Measurements from ENCODE around the gene PUDP.
"Not testable (repeated sequence)": the region's sequence is repeated elsewhere in the genome, so short reads cannot be mapped to it uniquely, and the experiment has no call there.

Gene PUDP

DNA sequence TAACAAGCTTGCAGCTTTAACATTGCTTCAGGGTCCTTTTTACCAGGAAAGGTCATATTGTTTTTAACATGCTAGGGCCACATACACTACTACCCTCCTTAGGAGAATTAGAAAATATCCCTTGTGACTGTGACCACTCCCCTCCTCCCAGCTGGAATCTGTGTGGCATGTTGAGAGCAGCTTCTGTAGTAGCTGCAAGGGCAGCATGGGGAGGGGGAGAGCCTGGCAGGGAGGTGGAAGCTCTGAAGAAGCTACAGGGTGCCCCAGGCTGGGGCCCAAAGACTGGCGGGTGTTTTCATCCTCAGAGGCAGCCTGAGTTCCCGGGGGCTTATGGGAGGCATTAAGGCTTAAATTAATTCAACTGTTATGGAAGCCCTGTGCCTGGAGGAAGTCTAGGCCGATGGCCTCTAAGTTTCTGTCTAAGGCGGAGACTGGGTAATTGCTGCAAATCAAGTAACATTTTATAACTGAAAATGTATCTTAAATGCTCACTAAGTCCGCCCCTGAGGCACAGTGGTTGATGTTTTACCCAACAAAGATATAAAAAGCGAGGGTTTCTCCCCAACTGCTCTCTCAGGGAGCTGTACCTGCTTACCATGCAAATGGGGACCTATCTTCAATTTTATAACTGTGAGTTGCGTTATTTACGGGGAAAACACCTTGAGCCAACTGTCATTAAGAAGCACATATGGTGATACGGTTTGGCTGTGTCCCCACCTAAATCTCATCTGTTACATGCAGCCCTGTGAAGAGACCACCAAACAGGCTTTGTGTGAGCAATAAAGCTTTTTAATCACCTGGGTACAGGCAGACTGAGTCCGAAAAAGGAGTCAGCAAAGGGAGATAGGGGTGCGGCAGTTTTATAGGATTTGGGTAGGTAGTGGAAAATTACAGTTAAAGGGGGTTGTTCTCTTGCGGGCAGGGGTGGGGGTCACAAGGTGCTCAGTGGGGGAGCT lies 37.8 kb downstream of the PUDP start:
- DNase-seq (ENCODE audit: low read depth in 2 of 2), result no peak

DNA sequence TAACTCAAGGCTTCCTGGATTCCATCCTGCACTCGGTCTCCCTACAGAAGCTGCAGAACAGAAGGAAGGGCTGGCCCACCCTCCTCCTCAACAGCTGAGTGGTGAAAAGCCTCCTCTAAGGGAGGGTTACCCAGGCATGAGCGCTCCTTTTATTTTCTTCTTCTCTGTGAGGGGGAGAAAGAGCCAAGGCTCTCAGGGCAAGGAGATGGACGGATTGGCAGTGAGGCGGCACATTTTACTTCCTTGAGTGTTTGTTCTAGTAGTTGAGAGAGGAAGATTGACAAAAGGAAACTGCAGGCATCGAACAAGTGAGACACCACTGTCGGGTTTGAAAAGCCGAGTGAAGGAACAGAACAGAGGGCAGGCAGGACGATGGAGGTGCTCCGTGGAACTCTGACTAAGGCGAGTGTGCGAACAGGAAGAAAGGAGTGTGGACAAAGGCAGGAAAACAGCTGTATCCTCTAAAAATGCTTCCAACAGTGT lies 38.9 kb downstream of the PUDP start:
- DNase-seq (ENCODE audit: low read depth in 2 of 2), result no peak

DNA sequence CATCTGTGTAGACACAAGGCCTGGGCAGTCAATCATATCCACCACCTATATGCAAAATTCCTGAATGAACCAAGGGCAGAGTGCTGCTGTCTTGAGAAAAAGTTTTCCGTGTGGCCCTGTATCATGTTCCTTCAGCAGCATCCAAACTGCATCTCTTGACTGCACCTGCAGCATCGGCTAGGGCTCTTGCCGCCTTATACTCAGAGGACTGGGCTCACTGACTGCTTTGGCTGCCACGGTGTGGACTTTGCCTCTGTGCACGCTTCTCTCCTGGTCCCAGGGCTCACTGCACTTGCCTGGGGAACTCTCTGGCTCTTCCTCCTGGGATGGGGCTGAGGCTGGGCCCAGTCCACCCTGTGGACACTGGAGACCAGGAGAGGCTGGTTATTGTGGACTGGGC lies 39.9 kb downstream of the PUDP start:
- DNase-seq (ENCODE audit: low read depth in 2 of 2), result no peak

DNA sequence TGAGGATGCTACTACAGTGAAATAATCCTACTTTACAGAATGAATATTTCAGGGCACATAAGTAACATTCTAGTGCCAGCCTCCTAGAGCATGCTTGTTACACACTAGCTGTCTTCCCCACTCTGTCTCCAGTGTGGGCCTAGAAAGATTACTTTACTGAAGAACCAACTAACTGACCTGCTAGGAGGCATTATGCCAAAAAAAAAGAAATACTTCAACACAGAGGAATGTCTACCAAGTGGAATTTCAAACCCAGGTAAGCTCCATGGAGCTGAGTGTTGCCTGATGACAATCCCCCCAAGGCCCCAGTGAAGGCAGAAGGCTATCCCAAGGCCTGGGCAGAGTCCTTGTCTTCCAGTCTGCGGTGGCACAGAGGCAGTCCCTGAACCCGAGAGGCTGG lies 41.3 kb downstream of the PUDP start:
- no peak for DNase-seq (ENCODE audit: low read depth in 2 of 2)

DNA sequence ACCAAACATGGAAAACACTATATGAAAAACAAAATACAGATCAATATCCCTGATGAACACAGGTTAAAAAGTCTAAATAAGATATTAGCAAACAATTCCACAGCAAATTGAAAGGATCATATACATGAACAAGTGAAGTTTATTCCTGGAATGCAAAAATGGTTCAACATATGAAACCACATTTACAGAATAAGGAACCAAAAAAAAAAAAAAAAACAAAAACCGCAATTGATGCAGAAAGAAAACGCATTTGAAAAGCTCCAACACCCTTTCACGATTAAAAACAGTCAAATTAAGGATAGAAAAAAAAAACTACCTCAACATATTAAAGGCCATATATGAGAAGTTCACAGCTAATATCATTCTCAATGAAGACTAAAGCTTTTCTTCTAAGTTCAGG lies 45.8 kb downstream of the PUDP start:
- no peak for DNase-seq (ENCODE audit: low read depth in 2 of 2)

DNA sequence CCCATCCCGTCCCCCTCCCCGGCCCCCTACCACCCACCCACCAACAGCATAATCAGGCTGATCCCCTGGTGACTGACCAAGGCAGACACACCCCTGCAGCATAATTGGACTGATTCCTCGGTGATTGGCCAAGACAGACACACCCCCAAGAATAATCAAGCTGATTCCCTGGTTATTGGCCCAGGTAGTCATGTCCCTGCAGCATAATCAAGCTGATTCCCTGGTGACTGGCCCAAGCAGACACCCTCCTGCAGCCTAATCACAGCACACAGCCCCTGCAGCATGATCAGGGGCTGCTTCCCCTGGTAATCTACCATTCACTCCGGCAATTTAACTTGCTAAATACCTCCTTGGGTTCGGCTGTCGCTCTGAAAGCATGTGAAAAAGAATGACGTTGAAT lies 47.9 kb downstream of the PUDP start:
- no peak for DNase-seq (ENCODE audit: low read depth in 2 of 2)

DNA sequence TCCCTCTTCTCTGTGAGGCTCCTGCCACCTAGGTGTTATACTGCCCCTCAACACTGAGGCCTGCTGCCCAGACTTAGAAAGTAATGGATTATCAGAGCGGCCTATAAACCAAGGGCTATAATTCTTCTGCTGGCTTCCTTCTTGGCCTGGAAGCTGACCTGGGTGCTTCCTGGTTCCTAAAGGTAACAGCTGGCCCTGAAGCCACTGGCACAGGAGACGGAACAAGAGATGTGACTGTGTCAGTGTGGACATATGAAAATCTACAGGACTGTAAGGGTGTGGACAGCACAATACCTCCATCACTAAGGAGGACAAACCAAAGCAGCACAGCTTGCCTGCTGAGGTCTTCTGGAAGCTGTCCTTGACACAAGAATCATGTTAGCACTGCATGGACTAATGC lies 52.3 kb downstream of the PUDP start:
- not testable (repeated sequence) for DNase-seq (ENCODE audit: low read depth in 2 of 2)

DNA sequence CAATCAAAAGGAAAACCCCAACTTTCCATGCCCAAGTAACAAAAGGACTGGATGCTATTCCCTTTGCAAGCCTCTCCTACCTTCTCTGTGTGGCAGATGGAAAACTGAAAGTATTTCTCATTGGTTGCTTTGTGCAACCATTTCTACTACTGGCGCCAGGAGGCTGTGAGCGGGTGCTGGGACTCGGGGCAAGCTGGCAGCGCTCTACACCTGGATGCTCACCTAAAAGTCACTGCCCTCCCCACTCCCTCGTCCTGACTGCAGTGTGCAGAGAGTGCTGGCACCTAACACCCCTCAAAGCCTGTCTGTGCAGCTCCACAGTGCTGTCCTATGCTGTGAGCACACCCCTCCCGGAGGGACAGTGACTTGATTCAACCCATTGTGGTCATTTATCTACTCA lies 54.6 kb downstream of the PUDP start:
- DNase-seq (ENCODE audit: low read depth in 2 of 2), result no peak

DNA sequence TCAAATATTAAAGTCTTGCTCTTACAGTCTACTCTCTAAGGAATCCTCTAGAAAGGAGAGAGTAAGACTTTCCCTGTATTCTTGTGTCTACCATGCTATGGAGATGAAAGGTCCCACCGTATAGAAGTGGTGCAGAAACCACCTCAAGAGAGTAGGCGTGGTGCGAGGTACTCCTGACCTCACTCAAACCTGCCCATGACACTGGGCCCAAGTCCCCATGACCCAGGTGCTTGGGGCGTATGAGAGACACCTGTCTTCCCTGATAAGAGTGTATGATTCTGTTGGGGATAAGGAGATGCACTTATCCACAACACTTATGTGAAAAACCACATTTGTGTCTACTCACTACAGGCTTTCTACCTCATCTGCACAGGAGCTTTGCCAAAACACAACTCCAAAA lies 55.4 kb downstream of the PUDP start:
- DNase-seq (ENCODE audit: low read depth in 2 of 2), result no peak

DNA sequence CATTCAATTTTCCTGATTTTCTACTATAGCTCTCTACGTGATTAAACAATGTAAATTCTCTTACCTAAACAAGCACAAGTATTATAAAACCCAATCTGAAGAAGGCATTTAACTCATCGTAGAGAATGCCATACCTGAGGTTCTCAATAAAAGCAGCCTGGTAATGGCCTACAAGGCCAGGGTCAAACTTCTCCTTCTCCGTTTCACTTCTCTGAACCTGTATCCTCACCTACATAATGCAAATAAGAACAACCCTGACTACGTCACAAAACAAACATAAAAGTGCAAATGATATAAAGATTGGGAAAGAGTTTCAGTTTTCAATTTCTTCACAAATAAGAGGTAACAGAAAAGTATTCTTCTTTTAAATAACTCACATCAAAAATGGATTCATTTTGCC lies 56.0 kb downstream of the PUDP start:
- DNase-seq (ENCODE audit: low read depth in 2 of 2), result no peak

DNA sequence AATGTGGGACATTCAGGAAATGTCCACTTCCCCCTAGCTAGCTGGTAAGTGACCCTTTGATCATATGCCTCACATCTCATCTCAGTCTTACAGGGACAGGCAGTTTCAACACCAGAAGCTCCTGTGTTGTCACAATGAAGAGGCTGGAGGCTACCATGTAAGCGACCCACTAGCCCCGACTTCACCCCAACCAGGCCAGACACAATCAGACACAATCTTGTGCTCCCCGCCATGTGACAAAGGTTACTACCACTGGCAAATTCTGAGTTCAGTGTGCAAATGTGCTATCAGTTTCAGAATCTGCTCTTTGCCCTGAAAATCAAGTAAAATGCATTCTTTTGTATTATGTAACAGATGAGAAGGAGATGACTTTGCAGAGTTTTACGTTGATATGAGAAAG lies 57.3 kb downstream of the PUDP start:
- DNase-seq (ENCODE audit: low read depth in 2 of 2), result no peak

DNA sequence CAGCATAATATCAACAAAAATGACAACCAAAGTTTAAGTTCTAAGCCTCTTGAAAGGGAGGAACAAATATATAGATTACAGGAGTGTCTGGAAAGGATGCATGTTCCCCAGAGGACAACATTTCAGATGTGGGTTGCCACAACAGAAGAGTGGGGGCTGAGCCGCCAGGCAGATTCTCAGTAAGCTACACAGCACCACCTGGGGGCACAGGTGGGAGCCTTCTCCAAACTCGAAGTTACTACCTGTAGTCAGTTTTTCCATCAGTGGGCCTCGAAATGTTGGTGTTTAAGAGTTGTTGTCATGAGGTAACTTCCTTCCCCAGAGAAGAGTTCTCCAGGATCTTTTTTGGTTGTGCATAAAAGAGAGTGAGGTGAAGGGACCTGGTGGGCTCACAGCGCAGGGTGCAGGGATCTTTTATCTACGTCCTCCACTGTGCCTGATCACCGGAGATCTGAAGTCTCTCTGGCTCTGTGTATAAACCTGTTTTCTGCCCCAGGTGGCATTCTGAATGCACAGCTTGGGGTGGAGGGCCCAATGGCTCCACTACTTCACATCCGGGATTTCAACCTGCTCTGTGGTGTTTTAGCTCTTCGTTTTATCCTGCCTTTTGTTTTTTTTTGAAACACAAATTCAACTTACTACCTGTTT lies 58.9 kb downstream of the PUDP start:
- DNase-seq (ENCODE audit: low read depth in 2 of 2), result peak; percentile 19 to 34

DNA sequence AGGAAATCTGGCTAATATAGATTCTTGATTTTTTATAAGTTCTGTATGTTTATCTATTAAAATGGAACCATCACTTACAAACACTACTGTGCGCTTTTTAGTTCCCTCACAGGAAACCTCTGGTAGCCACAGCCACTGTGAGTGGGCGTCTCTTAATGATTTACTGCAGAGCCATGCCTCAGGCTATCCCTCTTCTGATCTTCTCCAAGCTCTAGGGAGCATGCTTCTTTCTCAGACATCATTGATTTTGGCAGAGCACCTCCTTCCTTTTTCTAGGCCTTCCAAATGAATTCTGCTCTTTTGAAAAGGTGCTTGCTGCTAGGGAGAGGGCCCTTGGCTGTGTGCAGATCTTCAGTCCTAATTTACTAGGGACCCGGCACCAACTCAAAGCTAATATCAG lies 61.6 kb downstream of the PUDP start:
- no peak for DNase-seq (ENCODE audit: low read depth in 2 of 2)

DNA sequence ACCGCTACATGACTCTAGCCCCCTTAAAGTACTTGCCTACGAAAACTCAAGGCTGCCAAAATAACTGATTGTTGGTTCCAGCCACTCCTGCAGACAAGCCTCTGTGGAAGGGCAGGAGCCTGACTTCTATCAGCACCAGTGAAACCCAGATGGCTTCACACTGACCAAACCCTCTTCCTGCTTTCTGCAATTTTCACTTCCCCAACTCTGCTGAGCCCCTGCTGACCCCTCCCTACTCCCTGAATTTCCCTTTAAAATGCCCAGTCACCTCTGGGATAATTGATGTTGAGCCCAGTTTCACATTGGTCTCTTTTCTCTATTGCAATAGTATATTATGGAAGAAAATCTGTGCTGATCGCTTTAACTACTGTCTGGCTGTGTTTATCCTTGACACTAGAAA lies 62.1 kb downstream of the PUDP start:
- DNase-seq (ENCODE audit: low read depth in 2 of 2), result no peak

DNA sequence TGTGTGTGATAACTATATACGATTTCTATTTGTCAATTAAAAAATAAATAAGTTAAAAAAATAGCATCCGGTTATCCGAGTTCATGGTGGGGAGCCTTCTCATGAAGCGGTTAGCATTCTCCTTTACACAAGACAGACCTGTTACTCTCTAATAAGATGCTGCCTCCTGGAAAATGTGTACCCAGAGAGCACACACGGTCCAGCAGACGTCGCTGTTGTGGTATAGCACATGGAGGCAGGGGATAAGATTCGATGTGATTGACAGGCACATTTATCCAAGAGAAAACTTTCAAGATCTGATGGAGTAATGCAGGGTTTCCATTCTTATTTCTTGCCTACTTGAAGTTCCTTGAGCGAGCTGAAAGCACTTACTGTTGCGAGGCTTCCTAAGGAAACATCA lies 63.1 kb downstream of the PUDP start:
- no peak for DNase-seq (ENCODE audit: low read depth in 2 of 2)

DNA sequence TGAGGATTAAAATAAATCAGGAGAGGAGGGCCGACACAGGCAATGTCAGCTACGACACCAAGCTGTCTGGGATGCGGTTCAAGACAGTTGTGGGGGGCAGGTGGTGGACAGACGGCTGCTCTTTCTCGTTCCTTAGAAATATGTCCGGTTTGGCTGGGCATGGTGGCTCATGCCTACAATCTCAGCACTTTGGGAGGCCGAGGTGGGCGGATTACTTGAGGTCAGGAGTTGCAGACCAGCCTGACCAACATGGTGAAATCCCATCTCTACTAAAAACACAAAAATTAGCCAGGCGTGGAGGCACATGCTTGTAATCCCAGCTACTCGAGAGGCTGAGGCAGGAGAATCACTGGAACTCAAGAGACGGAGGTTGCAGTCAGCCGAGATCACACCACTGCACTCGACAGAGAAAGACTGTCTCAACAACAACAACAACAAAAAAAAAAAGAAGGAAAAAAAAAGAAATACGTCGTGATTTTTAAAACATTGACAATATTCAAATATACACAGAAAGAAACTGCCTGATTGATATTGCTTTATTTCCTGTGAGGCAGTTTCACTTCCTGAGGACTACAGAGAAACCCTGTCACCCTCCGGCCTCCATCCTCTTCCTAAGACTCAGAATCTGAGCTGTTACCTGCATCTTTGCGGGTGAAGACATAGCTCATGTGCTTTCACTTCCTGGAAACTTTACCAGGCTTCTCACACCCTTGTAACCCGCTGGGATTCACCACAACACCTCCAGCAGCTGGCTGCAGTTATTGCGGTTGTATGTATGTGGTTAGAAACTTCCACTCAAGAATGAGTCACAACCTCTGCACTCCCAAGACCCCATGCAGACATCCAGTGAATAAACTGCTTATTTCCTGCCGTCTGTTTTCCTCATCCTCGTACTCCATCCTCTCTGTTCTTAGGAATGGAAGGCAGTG lies 64.2 kb downstream of the PUDP start:
- DNase-seq (ENCODE audit: low read depth in 2 of 2), result peak; percentile 37 to 38

DNA sequence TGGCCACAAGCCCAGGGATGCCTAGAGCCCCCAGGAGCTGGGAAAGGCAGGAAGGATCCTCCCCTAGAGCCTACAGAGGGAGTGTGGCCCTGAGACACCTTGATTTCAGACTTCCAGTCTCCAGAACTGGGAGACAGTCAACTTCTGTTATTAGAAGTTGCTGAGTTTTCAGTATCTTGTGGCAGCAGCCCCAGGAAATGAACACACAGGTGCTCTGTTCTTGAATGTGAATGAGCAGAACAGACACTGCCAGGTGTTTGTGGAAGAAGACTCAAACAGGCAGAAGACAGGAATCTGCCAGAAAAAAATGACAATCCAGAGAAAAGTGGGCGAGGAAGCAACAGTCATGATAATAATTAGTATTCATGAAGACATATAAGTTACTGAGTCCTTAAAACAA lies 64.9 kb downstream of the PUDP start:
- DNase-seq (ENCODE audit: low read depth in 2 of 2), result no peak

DNA sequence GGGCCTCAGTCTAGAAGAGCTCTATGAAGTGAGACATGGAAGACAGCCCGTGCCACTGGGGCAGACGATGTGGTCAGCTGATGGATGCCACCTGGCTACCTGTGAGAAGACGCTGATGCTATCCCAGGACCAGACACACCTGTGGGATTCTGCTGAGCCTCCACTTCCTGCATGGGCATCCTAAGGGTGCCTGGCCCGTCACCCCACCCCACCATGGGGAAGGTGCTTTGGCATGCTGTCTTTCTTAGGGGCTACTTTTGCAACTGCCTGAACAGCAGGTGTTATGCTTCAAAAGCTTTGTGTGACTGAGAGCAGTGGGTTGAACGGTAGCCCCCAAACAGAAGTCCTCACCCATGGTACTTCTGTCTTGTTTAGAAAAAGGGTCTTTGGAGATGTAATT lies 65.4 kb downstream of the PUDP start:
- DNase-seq (ENCODE audit: low read depth in 2 of 2), result no peak

DNA sequence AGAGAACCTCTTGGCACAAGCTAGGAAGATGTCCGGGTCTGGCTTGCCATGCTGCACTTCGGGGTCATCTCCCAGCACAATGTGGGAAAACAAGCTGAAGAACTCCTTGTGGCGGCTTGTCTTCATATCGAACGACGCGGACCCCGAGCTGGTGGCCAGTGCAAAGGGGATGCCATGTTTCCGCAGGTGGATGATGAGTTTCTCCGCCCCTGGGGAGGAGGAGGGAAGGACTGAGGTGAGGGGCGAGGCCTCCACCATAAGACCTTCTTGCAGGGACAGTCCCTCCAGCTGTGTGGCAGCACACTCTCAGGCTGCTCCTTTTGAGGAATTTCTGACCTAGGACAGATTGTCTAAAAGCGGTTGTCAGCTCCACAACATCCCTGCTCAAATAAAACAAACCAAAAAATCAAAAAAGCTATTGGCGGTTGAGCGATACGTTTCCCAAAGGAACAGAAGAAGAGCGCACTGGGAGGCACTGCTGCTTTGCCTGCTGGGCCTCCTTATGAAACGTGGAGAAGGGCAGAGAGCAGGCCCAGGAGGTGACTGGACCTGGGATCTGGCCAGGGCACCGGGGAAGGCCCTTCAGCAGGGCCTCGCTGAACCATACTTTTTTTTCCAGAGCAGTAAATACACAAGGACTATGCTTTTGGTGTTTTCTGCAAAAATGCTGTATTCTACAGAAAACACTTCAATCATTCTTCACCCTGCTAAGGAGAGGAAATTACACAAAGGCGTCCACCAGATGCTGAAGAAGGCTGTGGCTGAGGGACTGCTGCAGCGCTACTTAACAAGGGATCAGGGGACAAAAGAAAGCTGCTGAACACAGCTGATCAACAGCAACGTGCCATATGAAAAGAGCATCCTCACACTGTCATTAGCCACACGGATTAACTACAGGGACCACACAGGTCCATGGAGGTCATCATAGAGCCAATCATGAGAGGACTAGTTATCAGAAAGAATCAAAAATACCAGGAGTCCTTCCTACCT lies 70.4 kb downstream of the PUDP start:
- no peak for DNase-seq (ENCODE audit: low read depth in 2 of 2)

DNA sequence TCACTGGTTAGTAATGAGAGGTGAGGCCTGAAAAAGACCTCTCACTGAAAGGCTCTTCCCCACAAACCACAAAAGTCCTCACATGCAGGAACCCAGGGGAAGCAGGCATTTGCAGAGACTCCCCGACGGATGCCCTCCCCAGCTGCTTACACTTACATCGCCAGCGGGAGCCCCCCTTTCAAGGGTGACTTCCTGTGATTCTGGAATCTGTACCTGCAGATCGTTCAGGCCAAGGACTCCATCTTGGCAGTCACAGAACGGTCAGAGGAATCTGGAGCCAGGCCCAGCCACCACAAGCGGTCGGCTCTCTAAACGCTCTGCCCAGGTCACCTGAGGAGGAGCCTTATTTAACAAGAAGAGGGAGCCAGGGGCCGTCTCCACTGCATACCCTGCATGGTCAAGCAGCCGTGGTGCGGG lies 71.7 kb downstream of the PUDP start:
- no peak for DNase-seq (ENCODE audit: low read depth in 2 of 2)

DNA sequence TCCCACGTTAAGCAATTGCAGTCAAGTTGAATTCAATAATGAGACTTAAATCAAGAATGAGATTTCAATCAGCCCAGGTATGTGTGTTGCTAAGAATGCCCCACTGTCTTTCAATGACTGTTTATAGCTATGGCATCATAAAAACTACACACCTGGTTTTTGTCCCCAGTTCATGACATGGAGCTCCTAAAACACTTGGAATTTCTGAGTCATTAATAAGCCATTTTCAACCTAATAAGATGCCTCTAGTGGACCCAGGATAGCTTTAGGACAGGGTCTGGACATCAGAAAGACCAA lies 73.1 kb downstream of the PUDP start:
- DNase-seq (ENCODE audit: low read depth in 2 of 2), result no peak

Data from activated CD8-positive, alpha-beta memory T cell treated with anti-CD3 and anti-CD28 coated beads for 4 hours (primary cell).